WTC11 (cell line): Measurements from ENCODE around the gene FAM89B. TPM values are rescaled to one million over a fixed set of nuclear protein-coding genes. Genes with fewer than 3 reads are reported as not detected.
A peak's percentile ranks its signal among the peaks of the same experiment; 100 is the strongest.

Experiments
- ATAC-seq: fragments of 200-7000 bp; cut with Tn5 transposase; 2 replicates; pipeline ENCODE4 v1.10.0; 2021; ENCODE audit warnings: mild to moderate bottlenecking, moderate library complexity
- CTCF ChIA-PET: fragments of 300-600 bp; sonication (Branson Sonifier 250); formaldehyde crosslinking; loops from one replicate; lab custom pipeline; 2021; ENCODE audit warnings: antibody characterized with exemption; lab: Charles Lee
- POLR2A ChIA-PET: fragments of 350-600 bp; sonication (Branson Sonifier 250); formaldehyde crosslinking; loops from one replicate; lab custom pipeline; 2021; ENCODE audit warnings: antibody characterized with exemption; lab: Charles Lee
- DNase-seq: peaks from one replicate; pipeline ENCODE4 v3.0.0; 2021; ENCODE audit warnings: low spot score
- H3K27ac Mint-ChIP-seq: 2 replicates; pipeline ENCODE4 v1.8.0; 2021; ENCODE audit warnings: mixed read lengths
- H3K27me3 Mint-ChIP-seq: 2 replicates; pipeline ENCODE4 v1.8.0; 2021; ENCODE audit warnings: low read depth, mild to moderate bottlenecking, moderate library complexity, mixed read lengths
- H3K36me3 Mint-ChIP-seq: 2 replicates; pipeline ENCODE4 v1.8.0; 2021; ENCODE audit warnings: mixed read lengths
- H3K4me1 Mint-ChIP-seq: 2 replicates; pipeline ENCODE4 v1.8.0; 2022; ENCODE audit warnings: mixed read lengths
- H3K4me3 Mint-ChIP-seq: 2 replicates; pipeline ENCODE4 v1.8.0; 2021; ENCODE audit warnings: mild to moderate bottlenecking, moderate library complexity, mixed read lengths
- H3K9me3 Mint-ChIP-seq: 2 replicates; pipeline ENCODE4 v1.8.0; 2021; ENCODE audit warnings: mixed read lengths
- CREB1 ChIP-seq: sonication (generic); formaldehyde crosslinking; IDR thresholded peaks from 2 replicates; pipeline ENCODE4 v1.8.0; 2023; ENCODE audit warnings: mild to moderate bottlenecking, missing genetic modification reagents
- EMX1 ChIP-seq: fragments of 250-450 bp; sonication (Bioruptor Pico); IDR thresholded peaks from 2 replicates; pipeline ENCODE4 v1.8.0; 2021; ENCODE audit warnings: mild to moderate bottlenecking
- JAZF1 ChIP-seq: fragments of 250-450 bp; sonication (Bioruptor Pico); IDR thresholded peaks from 2 replicates; pipeline ENCODE4 v1.9.0; 2021; ENCODE audit warnings: moderate library complexity, mild to moderate bottlenecking, inconsistent platforms
- JUN ChIP-seq: sonication (generic); formaldehyde crosslinking; IDR thresholded peaks from 2 replicates; pipeline ENCODE4 v1.8.0; 2023; ENCODE audit warnings: mild to moderate bottlenecking, missing genetic modification reagents
- MXD4 ChIP-seq: fragments of 250-450 bp; sonication (Bioruptor Pico); IDR thresholded peaks from 2 replicates; pipeline ENCODE4 v1.8.0; 2021; ENCODE audit warnings: mild to moderate bottlenecking, moderate library complexity, borderline replicate concordance
- NR1H2 ChIP-seq: sonication (generic); formaldehyde crosslinking; IDR thresholded peaks from 2 replicates; pipeline ENCODE4 v1.9.0; 2021; ENCODE audit warnings: mild to moderate bottlenecking, moderate library complexity, missing genetic modification reagents
- PRRX2 ChIP-seq: fragments of 250-450 bp; sonication (Bioruptor Pico); IDR thresholded peaks from 2 replicates; pipeline ENCODE4 v1.8.0; 2021; ENCODE audit warnings: mild to moderate bottlenecking
- ZNF138 ChIP-seq: sonication (generic); formaldehyde crosslinking; conservative IDR thresholded peaks from 2 replicates; pipeline ENCODE4 v1.8.1; 2022; ENCODE audit warnings: mild to moderate bottlenecking, moderate library complexity, missing genetic modification reagents
- ZNF232 ChIP-seq: sonication (generic); formaldehyde crosslinking; IDR thresholded peaks from 2 replicates; pipeline ENCODE4 v1.8.0; 2022; ENCODE audit warnings: mild to moderate bottlenecking, missing genetic modification reagents
- ZNF671 ChIP-seq: fragments of 250-450 bp; sonication (Bioruptor Pico); IDR thresholded peaks from 2 replicates; pipeline ENCODE4 v1.8.0; 2021; ENCODE audit warnings: mild to moderate bottlenecking
- total RNA-seq: library from RNA; stranded (reverse); gene quantifications from 3 replicates; pipeline ENCODE4 v1.2.3, GENCODE V29; 2021
- TF ChIP-seq, protein P1 (sequence below): sonication (generic); formaldehyde crosslinking; IDR thresholded peaks from 2 replicates; pipeline ENCODE4 v1.8.1; 2023; ENCODE audit warnings: mild to moderate bottlenecking, missing genetic modification reagents, borderline replicate concordance
- TF ChIP-seq, protein P2 (sequence below): fragments of 250-450 bp; sonication (Bioruptor Pico); IDR thresholded peaks from 2 replicates; pipeline ENCODE4 v1.8.0; 2021; ENCODE audit warnings: mild to moderate bottlenecking
- TF ChIP-seq, protein P3 (sequence below): fragments of 250-450 bp; sonication (Bioruptor Pico); IDR thresholded peaks from 2 replicates; pipeline ENCODE4 v1.9.0; 2021; ENCODE audit warnings: mild to moderate bottlenecking
- TF ChIP-seq, protein P4 (sequence below): sonication (generic); formaldehyde crosslinking; IDR thresholded peaks from 2 replicates; pipeline ENCODE4 v1.8.1; 2023; ENCODE audit warnings: mild to moderate bottlenecking, missing genetic modification reagents, moderate library complexity
- TF ChIP-seq, protein P5 (sequence below): sonication (generic); formaldehyde crosslinking; IDR thresholded peaks from 2 replicates; pipeline ENCODE4 v1.8.0; 2022; ENCODE audit warnings: mild to moderate bottlenecking, missing genetic modification reagents
- TF ChIP-seq, protein P6 (sequence below): sonication (generic); formaldehyde crosslinking; IDR thresholded peaks from 2 replicates; pipeline ENCODE4 v1.8.1; 2022; ENCODE audit warnings: mild to moderate bottlenecking, moderate library complexity, missing genetic modification reagents

Gene FAM89B
- total RNA-seq, 1 experiment from 2014 or later, result 13.3 TPM

DNA sequence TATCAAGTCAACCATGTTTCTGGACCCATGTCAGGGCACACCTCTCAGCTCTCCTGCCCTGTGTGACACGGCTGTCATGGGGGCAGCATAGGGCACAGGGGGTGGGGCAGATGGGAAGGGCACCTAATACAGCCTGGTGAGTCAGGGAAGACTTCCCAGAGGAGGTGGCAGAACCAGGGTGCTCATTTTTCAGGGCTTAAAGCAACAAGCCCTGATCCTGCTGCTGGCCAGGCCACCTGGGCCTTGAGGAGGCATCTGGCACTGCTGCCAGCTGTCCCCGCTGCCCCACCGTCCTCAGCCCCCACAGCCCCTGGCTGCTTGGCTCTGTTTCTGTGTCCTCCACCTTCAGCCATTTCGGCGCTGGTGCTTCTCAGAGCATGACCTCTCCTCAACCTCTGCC, 37.3 kb downstream of the FAM89B start:
- ATAC-seq, result no peak
- DNase-seq, result no peak
- TF ChIP-seq, protein P1, sequence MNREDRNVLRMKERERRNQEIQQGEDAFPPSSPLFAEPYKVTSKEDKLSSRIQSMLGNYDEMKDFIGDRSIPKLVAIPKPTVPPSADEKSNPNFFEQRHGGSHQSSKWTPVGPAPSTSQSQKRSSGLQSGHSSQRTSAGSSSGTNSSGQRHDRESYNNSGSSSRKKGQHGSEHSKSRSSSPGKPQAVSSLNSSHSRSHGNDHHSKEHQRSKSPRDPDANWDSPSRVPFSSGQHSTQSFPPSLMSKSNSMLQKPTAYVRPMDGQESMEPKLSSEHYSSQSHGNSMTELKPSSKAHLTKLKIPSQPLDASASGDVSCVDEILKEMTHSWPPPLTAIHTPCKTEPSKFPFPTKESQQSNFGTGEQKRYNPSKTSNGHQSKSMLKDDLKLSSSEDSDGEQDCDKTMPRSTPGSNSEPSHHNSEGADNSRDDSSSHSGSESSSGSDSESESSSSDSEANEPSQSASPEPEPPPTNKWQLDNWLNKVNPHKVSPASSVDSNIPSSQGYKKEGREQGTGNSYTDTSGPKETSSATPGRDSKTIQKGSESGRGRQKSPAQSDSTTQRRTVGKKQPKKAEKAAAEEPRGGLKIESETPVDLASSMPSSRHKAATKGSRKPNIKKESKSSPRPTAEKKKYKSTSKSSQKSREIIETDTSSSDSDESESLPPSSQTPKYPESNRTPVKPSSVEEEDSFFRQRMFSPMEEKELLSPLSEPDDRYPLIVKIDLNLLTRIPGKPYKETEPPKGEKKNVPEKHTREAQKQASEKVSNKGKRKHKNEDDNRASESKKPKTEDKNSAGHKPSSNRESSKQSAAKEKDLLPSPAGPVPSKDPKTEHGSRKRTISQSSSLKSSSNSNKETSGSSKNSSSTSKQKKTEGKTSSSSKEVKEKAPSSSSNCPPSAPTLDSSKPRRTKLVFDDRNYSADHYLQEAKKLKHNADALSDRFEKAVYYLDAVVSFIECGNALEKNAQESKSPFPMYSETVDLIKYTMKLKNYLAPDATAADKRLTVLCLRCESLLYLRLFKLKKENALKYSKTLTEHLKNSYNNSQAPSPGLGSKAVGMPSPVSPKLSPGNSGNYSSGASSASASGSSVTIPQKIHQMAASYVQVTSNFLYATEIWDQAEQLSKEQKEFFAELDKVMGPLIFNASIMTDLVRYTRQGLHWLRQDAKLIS (CRISPR knock-in tag), result no peak
- TF ChIP-seq CREB1 (CRISPR knock-in tag) (no peak), ZNF232 (CRISPR knock-in tag) (no peak), ZNF671 (CRISPR knock-in tag) (no peak), JAZF1 (CRISPR knock-in tag) (no peak)
- TF ChIP-seq, protein P2, sequence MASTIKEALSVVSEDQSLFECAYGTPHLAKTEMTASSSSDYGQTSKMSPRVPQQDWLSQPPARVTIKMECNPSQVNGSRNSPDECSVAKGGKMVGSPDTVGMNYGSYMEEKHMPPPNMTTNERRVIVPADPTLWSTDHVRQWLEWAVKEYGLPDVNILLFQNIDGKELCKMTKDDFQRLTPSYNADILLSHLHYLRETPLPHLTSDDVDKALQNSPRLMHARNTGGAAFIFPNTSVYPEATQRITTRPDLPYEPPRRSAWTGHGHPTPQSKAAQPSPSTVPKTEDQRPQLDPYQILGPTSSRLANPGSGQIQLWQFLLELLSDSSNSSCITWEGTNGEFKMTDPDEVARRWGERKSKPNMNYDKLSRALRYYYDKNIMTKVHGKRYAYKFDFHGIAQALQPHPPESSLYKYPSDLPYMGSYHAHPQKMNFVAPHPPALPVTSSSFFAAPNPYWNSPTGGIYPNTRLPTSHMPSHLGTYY (CRISPR knock-in tag), result no peak
- Mint-ChIP-seq H3K27me3 (no peaks in the 10 kb centered on the region; the same call in 1 of the 2 replicates), H3K4me1 (peaks cover 29% of the 10 kb centered on the region), H3K4me3 (no peak overlapping the region), H3K27ac (peak overlapping the region; percentile 57; the same call in 1 of the 2 replicates), H3K9me3 (no peaks in the 10 kb centered on the region), H3K36me3 (peaks cover 6% of the 10 kb centered on the region)
- POLR2A ChIA-PET, result no interaction called here
- CTCF ChIA-PET, result interaction anchor here (1.1 to 16.2 kb wide), 2 partner anchors 19 to 69 kb away, joined by 3 to 311 read pairs; partner anchors contain the start of gene KCNK7

DNA sequence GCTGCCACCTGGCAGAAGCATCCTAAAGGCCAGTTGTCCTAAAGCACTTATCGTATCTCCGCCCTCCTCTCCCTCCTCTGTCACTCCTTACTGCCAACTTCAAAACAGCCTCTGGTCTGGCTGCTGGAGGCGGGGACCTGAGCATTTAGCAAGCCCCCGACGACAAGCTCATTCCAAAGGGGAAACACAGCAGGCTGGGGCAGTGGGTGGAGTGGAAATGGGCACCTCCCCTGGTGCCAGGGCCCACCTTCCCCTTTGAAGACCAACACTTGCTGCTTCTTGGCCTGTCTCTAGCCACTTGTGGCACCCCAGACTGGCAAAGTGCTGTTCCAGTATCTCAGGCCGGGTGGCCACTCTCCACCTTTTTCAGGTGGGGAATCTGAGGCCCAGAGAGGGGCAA, 38.1 kb downstream of the FAM89B start:
- no peaks in the 10 kb centered on the region; the same call in none of the 2 replicates for H3K27me3 Mint-ChIP-seq
- ChIA-PET CTCF (interaction anchor here (0.6 to 16.2 kb wide), 3 partner anchors 15 to 70 kb away, joined by 4 to 311 read pairs (median 5); partner anchors contain the start of gene KCNK7), POLR2A (no interaction called here)
- no peak overlapping the region for H3K4me3 Mint-ChIP-seq
- peaks cover 29% of the 10 kb centered on the region for H3K4me1 Mint-ChIP-seq
- ATAC-seq, result no peak
- TF ChIP-seq MXD4 (CRISPR knock-in tag) (no peak), EMX1 (CRISPR knock-in tag) (no peak), JUN (CRISPR knock-in tag) (no peak), NR1H2 (CRISPR knock-in tag) (no peak), PRRX2 (CRISPR knock-in tag) (no peak), ZNF138 (CRISPR knock-in tag) (no peak)
- TF ChIP-seq, protein P3, sequence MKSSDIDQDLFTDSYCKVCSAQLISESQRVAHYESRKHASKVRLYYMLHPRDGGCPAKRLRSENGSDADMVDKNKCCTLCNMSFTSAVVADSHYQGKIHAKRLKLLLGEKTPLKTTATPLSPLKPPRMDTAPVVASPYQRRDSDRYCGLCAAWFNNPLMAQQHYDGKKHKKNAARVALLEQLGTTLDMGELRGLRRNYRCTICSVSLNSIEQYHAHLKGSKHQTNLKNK (CRISPR knock-in tag), result no peak
- TF ChIP-seq, protein P4, sequence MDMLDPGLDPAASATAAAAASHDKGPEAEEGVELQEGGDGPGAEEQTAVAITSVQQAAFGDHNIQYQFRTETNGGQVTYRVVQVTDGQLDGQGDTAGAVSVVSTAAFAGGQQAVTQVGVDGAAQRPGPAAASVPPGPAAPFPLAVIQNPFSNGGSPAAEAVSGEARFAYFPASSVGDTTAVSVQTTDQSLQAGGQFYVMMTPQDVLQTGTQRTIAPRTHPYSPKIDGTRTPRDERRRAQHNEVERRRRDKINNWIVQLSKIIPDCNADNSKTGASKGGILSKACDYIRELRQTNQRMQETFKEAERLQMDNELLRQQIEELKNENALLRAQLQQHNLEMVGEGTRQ (CRISPR knock-in tag), result no peak
- TF ChIP-seq, protein P5, sequence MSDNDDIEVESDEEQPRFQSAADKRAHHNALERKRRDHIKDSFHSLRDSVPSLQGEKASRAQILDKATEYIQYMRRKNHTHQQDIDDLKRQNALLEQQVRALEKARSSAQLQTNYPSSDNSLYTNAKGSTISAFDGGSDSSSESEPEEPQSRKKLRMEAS (CRISPR knock-in tag), result no peak
- TF ChIP-seq, protein P6, sequence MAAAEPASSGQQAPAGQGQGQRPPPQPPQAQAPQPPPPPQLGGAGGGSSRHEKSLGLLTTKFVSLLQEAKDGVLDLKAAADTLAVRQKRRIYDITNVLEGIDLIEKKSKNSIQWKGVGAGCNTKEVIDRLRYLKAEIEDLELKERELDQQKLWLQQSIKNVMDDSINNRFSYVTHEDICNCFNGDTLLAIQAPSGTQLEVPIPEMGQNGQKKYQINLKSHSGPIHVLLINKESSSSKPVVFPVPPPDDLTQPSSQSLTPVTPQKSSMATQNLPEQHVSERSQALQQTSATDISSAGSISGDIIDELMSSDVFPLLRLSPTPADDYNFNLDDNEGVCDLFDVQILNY (CRISPR knock-in tag), result no peak
- H3K9me3 Mint-ChIP-seq, result no peaks in the 10 kb centered on the region
- H3K27ac Mint-ChIP-seq, result peak overlapping the region; percentile 57; the same call in 1 of the 2 replicates
- H3K36me3 Mint-ChIP-seq, result peaks cover 6% of the 10 kb centered on the region
- no peak for DNase-seq
